ENCODE results near the gene FAM229B. TPM values are rescaled to one million over a fixed set of nuclear protein-coding genes. Genes with fewer than 3 reads are reported as not detected.

The FAM229B gene
- total and polyA plus RNA-seq, 2 of the 4 experiments (the other 2 are of a cell fraction), result 8.6 to 25.6 TPM

- H3K79me1 ChIP-seq (ENCODE audit: low read depth in 1 of 2, low read length in 2 of 2), result no peaks in the 10 kb centered on the region
- no peak overlapping the region for H3K27ac ChIP-seq (ENCODE audit: insufficient read depth, low read length)
- no peaks in the 10 kb centered on the region for H3K9me3 ChIP-seq (ENCODE audit: control insufficient read depth, insufficient read depth, low read length)
- H3K9ac ChIP-seq (ENCODE audit: low read depth, low read length), result no peak overlapping the region
- no peak overlapping the region for H2BK120ac ChIP-seq (ENCODE audit: low read depth, low read length)
- H4K8ac ChIP-seq (ENCODE audit: low read depth in 2 of 2, low read length in 2 of 2), result no peak overlapping the region
- no CpG with 5 or more reads among the region's 1 CpG for WGBS, 2 experiments (ENCODE audit: extremely low coverage in 2 of 2, insufficient read length in 1 of 2)
- no peak overlapping the region for H3K4ac ChIP-seq (ENCODE audit: low read depth, low read length)
- no peak overlapping the region for H3K56ac ChIP-seq (ENCODE audit: extremely low read depth, insufficient read depth, low read length)
- H3K18ac ChIP-seq (ENCODE audit: low read depth, low read length), result no peak overlapping the region
- no peak overlapping the region for H4K5ac ChIP-seq (ENCODE audit: low read depth, low read length)
- H3K4me2 ChIP-seq (ENCODE audit: low read depth, low read length), result no peak overlapping the region
- TF ChIP-seq MAFK (IDR thresholded peaks at IDR 0.05; ENCODE audit: low read depth, low read length) (no peak), CTCF (conservative IDR thresholded peaks at IDR 0.05; ENCODE audit: low read depth, low read length) (no peak), MXI1 (IDR thresholded peaks at IDR 0.05; ENCODE audit: borderline replicate concordance, low read depth, low read length) (no peak), FOS (IDR thresholded peaks at IDR 0.05; ENCODE audit: low read depth, low read length) (no peak), POLR2A (IDR thresholded peaks at IDR 0.05; ENCODE audit: low read depth, low read length) (no peak), CHD1 (IDR thresholded peaks at IDR 0.05; ENCODE audit: low read depth, low read length) (no peak), BHLHE40 (IDR thresholded peaks at IDR 0.05; ENCODE audit: low read depth, low read length) (no peak), RAD21 (IDR thresholded peaks at IDR 0.05; ENCODE audit: low read length) (no peak), RFX5 (IDR thresholded peaks at IDR 0.05; ENCODE audit: low read depth, low read length) (no peak), ELK1 (IDR thresholded peaks at IDR 0.05; ENCODE audit: borderline replicate concordance, low read depth, low read length) (no peak)
- ChIA-PET CTCF (interaction anchor here (0.7 kb wide), 1 partner anchor 566 kb away, joined by 4 read pairs; no protein-coding TSS in a partner anchor), POLR2A (ENCODE audit: unreplicated experiment) (no interaction called here)
- H3K9me1 ChIP-seq (ENCODE audit: insufficient read depth, low read length), result no peaks in the 10 kb centered on the region
- in situ Hi-C loops (cut with MboI; ENCODE audit: low sequenced_read_pairs), result no loop called here
- no peak overlapping the region for H2BK15ac ChIP-seq (ENCODE audit: low read depth, low read length)
- H3K27me3 ChIP-seq (ENCODE audit: control insufficient read depth, insufficient read depth, low read length), result no peaks in the 10 kb centered on the region
- H2AK5ac ChIP-seq (ENCODE audit: low read depth, low read length), result no peak overlapping the region
- dilution Hi-C loops (cut with HindIII; ENCODE audit: low sequenced_read_pairs, unreplicated experiment), result no loop called here
- no peak overlapping the region for H3K23ac ChIP-seq (ENCODE audit: low read depth, low read length)
- intact Hi-C loops (cut with micrococcal nuclease), result no loop called here
- no peaks in the 10 kb centered on the region for H4K20me1 ChIP-seq (ENCODE audit: insufficient read depth, low read length)
- no peak overlapping the region for H4K91ac ChIP-seq (ENCODE audit: insufficient read depth, low read depth, low read length)
- BruUV-seq (replicated peaks), result no TSS peak
- H2BK5ac ChIP-seq (ENCODE audit: low read depth, low read length, poor library complexity, severe bottlenecking), result no peak overlapping the region
- no peak overlapping the region for H3K14ac ChIP-seq (replicated peaks; ENCODE audit: low read depth, low read length)
- ATAC-seq (ENCODE audit: low read depth) (no peak), DNase-seq (no peak)
- H3K4me1 ChIP-seq (ENCODE audit: control insufficient read depth, insufficient read depth, low read length), result no peaks in the 10 kb centered on the region; the same call in 1 of the 2 replicates
- H2BK20ac ChIP-seq (ENCODE audit: low read depth, low read length), result no peak overlapping the region
- no peak overlapping the region for H3K4me3 ChIP-seq (ENCODE audit: insufficient read depth, low read depth, low read length)
- H2AK9ac ChIP-seq (replicated peaks; ENCODE audit: low read depth, low read length, poor library complexity), result no peak overlapping the region
- peaks cover 51% of the 10 kb centered on the region for H3K36me3 ChIP-seq (ENCODE audit: control insufficient read depth, insufficient read depth, low read length)
- H2AFZ ChIP-seq (replicated peaks; ENCODE audit: low read length, poor library complexity), result no peak overlapping the region
These were observed 36.6 kb downstream of the FAM229B start for GRCh38 chr6:112123982-112124381.

Data from IMR-90 (cell line).